WERI-Rb-1 (cell line): ENCODE results near the gene TRIM54.

Experiments used
- DNase-seq: peaks from one replicate; pipeline ENCODE4 v3.0.0-alpha.2; 2020
- H3K27ac ChIP-seq: fragments of 250-450 bp; sonication (Bioruptor Pico); 2 replicates; pipeline ENCODE4 v1.5.1; 2020; ENCODE audit warnings: mild to moderate bottlenecking, moderate library complexity
- H3K27me3 ChIP-seq: fragments of 250-450 bp; sonication (Bioruptor Pico); 2 replicates; pipeline ENCODE4 v1.5.1; 2021; ENCODE audit warnings: mild to moderate bottlenecking, low read depth, moderate library complexity; ENCODE audit not compliant: insufficient read depth, severe bottlenecking
- H3K36me3 ChIP-seq: fragments of 250-450 bp; sonication (Bioruptor Pico); 2 replicates; pipeline ENCODE4 v1.5.1; 2020; ENCODE audit warnings: mild to moderate bottlenecking, moderate library complexity
- H3K4me3 ChIP-seq: 2 replicates; pipeline ENCODE4 v1.5.1; 2011; ENCODE audit warnings: low read depth, mild to moderate bottlenecking, control low read depth, low read length
- H3K9me3 ChIP-seq: fragments of 250-450 bp; sonication (Bioruptor Pico); 2 replicates; pipeline ENCODE4 v1.5.1; 2021; ENCODE audit warnings: mild to moderate bottlenecking, moderate library complexity; ENCODE audit not compliant: severe bottlenecking
- TF ChIP-seq, protein P1 (sequence below): IDR thresholded peaks from 2 replicates; pipeline ENCODE4 v1.5.1; 2011; ENCODE audit warnings: low read depth, mild to moderate bottlenecking, control low read depth, inconsistent platforms, low read length

The TRIM54 gene

DNA sequence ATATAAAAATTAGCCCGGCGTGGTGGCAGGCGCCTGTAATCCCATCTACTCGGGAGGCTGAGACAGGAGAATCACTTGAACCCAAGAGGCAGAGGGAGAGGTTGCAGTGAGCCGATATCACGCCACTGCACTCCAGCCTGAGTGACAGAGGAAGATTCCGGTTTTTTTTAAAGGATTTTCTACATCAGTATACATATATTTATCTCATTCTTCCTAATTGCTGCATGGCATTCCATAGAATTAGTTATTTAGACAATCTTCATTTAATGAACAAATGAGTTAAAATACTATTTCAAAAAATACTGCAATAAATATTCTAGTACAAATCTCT, 72.3 kb downstream of the TRIM54 start:
- peaks cover 24% of the 10 kb centered on the region for H3K36me3 ChIP-seq
- peak overlapping the region; percentile 94 for H3K27ac ChIP-seq
- H3K9me3 ChIP-seq = no peaks in the 10 kb centered on the region
- H3K27me3 ChIP-seq = no peaks in the 10 kb centered on the region
- no peak overlapping the region for H3K4me3 ChIP-seq
- no peak for DNase-seq
- TF ChIP-seq, protein P1, sequence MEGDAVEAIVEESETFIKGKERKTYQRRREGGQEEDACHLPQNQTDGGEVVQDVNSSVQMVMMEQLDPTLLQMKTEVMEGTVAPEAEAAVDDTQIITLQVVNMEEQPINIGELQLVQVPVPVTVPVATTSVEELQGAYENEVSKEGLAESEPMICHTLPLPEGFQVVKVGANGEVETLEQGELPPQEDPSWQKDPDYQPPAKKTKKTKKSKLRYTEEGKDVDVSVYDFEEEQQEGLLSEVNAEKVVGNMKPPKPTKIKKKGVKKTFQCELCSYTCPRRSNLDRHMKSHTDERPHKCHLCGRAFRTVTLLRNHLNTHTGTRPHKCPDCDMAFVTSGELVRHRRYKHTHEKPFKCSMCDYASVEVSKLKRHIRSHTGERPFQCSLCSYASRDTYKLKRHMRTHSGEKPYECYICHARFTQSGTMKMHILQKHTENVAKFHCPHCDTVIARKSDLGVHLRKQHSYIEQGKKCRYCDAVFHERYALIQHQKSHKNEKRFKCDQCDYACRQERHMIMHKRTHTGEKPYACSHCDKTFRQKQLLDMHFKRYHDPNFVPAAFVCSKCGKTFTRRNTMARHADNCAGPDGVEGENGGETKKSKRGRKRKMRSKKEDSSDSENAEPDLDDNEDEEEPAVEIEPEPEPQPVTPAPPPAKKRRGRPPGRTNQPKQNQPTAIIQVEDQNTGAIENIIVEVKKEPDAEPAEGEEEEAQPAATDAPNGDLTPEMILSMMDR = no peak

DNA sequence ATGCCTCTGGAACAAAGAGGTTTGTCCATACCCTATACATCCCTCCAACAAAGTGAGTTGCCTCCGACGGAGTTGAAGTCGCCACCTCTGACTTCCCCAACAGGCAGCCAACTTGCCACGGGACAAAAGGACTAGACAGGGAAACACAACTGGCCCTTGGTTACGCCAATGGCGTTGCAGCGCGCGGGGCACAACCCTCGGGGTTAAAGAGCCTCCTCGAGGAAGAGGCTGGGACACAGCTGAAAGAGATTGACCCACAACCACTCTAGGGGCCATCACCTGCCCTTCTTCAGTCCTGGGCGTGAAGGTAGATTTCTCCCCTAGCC, 73.8 kb downstream of the TRIM54 start:
- Histone ChIP-seq H3K4me3 (peak overlapping the region; percentile 90), H3K9me3 (peaks cover 4% of the 10 kb centered on the region), H3K36me3 (peaks cover 18% of the 10 kb centered on the region), H3K27me3 (no peaks in the 10 kb centered on the region), H3K27ac (peak overlapping the region; percentile 94)
- TF ChIP-seq, protein P1 = no peak
- peak; percentile 70 for DNase-seq

DNA sequence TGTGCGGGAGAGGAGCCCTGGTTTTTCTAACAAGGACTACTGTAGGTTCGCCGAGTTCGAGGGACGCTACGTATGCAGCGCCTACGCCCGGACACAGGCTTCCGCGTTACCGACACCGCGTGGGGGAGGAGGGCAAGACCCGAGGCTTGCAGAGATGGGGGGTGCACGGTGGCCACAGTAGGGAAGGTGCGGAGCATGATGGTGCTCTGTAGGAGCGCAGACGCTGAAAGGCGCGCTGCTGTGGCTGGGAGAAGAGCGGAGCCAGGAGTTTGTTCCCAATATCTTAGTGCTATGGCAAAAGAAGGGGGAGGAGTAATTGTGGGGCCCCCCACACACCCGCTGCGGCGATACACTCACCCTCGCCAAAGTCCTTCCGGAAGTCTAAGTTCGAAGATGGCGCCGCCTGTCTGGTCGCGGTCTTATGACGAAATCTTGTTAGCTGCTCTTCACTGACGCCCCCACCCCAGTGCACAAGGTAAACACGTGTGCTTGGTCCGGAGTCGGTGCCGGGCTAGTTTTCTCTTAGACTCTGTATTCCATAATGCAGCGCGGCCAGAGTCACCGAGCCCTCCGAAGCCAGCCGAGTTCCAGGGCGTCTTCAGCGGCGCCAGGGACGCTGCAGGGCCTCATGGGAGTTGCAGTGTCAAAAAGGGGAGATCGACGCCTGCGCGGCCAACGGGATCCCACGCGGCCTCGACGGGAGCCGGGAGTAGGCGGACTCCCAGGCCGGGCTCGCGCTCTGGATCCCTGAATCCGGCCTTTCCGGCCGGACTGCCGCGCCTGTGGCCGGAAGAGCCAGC, 74.4 kb downstream of the TRIM54 start, which contains the start of gene GTF3C2:
Gene GTF3C2 (minus strand): TSS at position 383 of the 800 bp plus-strand sequence. CDS start 13,210 bp downstream, outside the sequence.
- Histone ChIP-seq H3K36me3 (peaks cover 22% of the 10 kb centered on the region), H3K27me3 (no peaks in the 10 kb centered on the region), H3K4me3 (peak within 1 kb of the TSS; percentile 90), H3K9me3 (peaks cover 5% of the 10 kb centered on the region), H3K27ac (peak within 1 kb of the TSS; percentile 94)
- TF ChIP-seq, protein P1 = peak; percentile 11; the same call in 1 of the 2 replicates
- peak; percentile 99 for DNase-seq
